Coronary artery (tissue), 2 donors: ENCODE data around the gene OR5AK2.

Experiments used
- DNase-seq: peaks from one replicate; pipeline ENCODE4 v3.0.0-alpha.2; 2017; ENCODE audit warnings: low spot score
- H3K27ac ChIP-seq, 2 donors: fragments of 200-600 bp; sonication (generic); one replicate each; pipeline ENCODE4 v1.5.1; 2016 to 2019
- H3K4me3 ChIP-seq: fragments of 200-600 bp; sonication (generic); 2 replicates; pipeline ENCODE4 v1.5.1; 2016; ENCODE audit warnings: mild to moderate bottlenecking, moderate library complexity
- TF ChIP-seq, protein P1 (sequence below): fragments of 200-600 bp; sonication (generic); IDR thresholded peaks from one replicate; pipeline ENCODE4 v1.5.1; 2019; ENCODE audit warnings: antibody characterized with exemption

Gene OR5AK2

DNA sequence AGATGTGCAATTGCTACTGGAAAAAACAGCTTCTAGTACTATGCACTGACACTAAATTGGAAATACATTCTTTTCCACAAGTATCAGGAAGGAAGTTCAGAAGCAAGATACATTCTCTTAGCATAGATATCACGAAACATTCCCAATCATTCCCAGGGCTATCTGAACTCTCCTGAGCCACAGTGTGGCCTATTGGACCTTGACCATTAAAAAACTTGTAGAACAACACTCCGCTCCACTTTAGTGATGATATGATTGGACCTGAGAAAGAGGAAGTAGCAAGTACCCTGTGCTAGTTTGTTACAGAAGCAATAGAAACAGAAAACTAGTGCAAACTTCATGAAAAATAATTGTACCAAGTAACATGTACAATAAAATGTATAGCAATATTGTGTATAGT is 11.4 kb upstream of the OR5AK2 start:
- TF ChIP-seq, protein P1, sequence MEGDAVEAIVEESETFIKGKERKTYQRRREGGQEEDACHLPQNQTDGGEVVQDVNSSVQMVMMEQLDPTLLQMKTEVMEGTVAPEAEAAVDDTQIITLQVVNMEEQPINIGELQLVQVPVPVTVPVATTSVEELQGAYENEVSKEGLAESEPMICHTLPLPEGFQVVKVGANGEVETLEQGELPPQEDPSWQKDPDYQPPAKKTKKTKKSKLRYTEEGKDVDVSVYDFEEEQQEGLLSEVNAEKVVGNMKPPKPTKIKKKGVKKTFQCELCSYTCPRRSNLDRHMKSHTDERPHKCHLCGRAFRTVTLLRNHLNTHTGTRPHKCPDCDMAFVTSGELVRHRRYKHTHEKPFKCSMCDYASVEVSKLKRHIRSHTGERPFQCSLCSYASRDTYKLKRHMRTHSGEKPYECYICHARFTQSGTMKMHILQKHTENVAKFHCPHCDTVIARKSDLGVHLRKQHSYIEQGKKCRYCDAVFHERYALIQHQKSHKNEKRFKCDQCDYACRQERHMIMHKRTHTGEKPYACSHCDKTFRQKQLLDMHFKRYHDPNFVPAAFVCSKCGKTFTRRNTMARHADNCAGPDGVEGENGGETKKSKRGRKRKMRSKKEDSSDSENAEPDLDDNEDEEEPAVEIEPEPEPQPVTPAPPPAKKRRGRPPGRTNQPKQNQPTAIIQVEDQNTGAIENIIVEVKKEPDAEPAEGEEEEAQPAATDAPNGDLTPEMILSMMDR: no peak

DNA sequence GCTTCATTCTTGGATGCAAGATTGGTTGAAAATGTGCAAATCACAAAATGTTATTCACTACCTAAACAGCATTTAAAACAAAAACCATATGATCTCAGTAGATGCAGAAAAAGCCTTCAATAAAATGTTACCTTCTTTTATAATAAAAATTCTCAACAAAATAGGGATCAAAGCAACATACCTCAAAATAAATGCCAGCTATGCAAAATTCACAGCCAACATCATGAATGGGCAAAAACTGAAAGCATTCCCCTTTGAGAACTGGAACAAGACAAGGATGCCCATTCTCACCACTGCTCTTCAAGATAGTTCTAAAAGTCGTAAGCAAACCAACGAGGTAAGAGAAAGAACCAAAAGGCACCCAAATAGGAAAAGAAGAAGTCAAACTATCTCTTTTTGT is 2.0 kb downstream of the OR5AK2 start:
- no peak overlapping the region for H3K4me3 ChIP-seq
- H3K27ac ChIP-seq: no peak overlapping the region
- DNase-seq: no peak
- TF ChIP-seq, protein P1: no peak

More for the DNA sequence above, 11.4 kb upstream of the OR5AK2 start:
- Histone ChIP-seq H3K4me3 (no peak overlapping the region), H3K27ac (no peak overlapping the region)
- DNase-seq: no peak

DNA sequence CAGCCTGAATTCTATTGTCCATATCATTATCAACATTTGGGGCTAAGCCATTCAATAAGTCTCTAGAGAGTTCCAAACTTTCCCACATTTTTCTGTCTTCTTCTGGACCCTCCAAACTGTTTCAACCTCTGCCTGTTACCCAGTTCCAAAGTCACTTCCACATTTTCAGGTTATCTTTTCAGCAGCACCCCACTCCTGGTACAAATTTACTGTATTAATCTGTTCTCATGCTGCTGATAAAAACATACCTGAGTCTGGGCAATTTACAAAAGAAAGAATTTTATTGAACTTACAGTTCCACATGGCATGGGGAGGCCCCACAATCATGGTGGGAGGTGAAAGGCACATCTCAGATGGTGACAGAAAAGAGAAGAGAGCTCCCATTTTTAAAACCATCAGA is 5.8 kb downstream of the OR5AK2 start:
- TF ChIP-seq, protein P1: no peak
- H3K4me3 ChIP-seq: no peak overlapping the region
- no peak for DNase-seq
- no peak overlapping the region for H3K27ac ChIP-seq

DNA sequence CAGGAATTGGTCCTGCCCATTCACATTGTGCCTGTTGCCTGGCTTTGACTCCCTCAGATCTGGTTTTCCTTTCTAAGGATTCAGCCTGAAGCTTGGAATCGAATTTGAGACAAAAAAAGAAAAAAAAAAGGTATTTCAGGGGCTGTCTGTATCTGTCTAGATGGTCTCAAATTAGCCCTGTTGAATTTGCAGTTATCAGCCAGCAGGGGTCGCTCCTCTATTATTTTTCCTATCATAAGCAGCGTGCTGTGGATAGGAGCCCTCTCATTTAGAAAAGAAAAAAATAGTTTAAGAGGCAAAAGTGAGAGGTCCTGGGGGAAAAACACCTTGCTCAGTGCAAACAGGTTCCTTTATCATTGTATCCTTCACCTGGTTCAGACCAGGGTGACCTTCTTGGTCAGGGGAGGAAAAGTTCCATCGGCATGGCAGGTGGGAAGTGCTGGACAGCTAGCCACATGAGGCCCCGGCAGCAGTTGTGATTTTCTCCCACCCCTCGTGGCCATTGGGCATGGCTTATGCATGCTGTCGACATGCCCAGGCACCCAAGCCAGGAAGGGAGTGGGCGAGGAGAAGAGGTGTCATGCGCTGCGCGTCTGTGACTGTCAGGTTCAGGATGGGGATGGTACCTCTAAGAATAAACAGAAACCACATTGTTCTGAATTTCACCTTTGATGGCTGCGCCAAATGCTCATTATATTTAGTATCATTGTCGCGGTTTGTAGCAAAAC is 13.1 kb downstream of the OR5AK2 start:
- TF ChIP-seq, protein P1: no peak
- no peak overlapping the region for H3K4me3 ChIP-seq
- H3K27ac ChIP-seq: no peak overlapping the region
- DNase-seq: no peak

DNA sequence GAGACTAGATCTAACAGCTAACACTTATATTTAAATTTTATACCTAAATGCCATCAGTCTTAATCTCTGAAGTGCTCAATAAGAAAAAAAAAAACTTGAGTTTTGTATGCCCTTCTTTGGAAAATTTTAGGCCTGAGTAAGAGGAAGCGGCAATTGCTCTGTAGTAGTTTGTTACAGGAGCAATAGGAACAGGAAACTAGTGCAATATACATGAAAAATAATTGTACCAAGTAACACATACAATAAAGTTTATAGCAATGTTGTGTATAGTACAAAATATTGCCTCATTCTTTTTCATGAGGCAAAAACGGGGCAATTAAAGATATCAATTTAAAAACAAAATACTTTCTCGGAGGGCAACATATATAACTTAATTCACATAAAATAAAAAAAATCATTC is 19.7 kb downstream of the OR5AK2 start:
- Histone ChIP-seq H3K27ac (no peak overlapping the region), H3K4me3 (no peak overlapping the region)
- TF ChIP-seq, protein P1: no peak
- DNase-seq: no peak

DNA sequence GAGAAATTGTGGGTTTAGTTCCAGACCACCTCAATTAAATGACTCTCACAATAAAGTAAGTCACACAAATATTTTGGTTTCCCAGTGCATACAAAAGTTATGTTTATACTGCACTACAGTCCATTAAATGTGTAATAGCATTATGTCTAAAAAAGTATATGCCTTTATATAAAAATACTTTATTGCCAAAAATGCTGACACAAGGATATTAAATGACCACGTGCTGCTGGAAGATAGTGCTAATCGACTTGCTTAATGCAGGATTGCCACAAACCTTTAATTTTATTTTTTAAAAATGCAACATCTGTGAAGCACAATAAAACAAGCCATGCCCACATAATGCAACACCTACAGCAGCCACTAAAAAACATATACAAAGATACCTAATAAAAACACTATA is 27.0 kb downstream of the OR5AK2 start:
- DNase-seq: no peak
- Histone ChIP-seq H3K4me3 (no peak overlapping the region), H3K27ac (no peak overlapping the region)
- TF ChIP-seq, protein P1: no peak

DNA sequence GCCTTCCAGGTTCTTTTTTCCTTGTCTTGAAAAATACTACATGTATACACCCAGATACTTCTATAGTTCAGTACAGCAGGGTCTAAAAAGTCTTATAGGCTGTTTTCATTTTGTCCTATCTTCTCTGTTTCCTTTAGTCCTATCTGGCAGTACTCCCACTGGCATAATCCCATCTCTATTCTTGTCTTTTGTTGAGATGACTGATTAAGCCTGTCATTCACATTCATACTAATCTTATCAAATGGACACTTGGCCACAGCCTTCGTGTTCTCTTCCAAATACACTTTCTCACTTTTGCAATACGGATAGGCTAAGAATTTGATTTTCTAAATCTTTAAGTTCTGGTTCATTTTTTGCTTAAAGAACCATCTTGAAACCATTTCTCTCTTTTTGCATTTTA is 42.8 kb downstream of the OR5AK2 start:
- Histone ChIP-seq H3K4me3 (no peak overlapping the region), H3K27ac (no peak overlapping the region)
- DNase-seq: no peak
- TF ChIP-seq, protein P1: no peak
